Hepatocyte (in vitro differentiated cells): Measurements from ENCODE around the gene C7orf25. TPM values are rescaled to one million over a fixed set of nuclear protein-coding genes. Genes with fewer than 3 reads are reported as not detected.

Experiments used
- DNase-seq: peaks from one replicate; pipeline ENCODE4 v3.0.0-alpha.2; 2016; ENCODE audit warnings: low spot score
- H2AFZ ChIP-seq: fragments of 200-600 bp; sonication (generic); 2 replicates; pipeline ENCODE4 v1.6.0; 2016; ENCODE audit warnings: antibody characterized with exemption, mild to moderate bottlenecking
- H3K27ac ChIP-seq: fragments of 200-600 bp; sonication (generic); 2 replicates; pipeline ENCODE4 v1.5.1; 2016; ENCODE audit warnings: mild to moderate bottlenecking
- H3K27me3 ChIP-seq: fragments of 200-600 bp; sonication (generic); 2 replicates; pipeline ENCODE4 v1.6.1; 2016
- H3K36me3 ChIP-seq: fragments of 200-600 bp; sonication (generic); replicated peaks from 2 replicates; pipeline ENCODE4 v1.5.1; 2016; ENCODE audit warnings: low read depth; ENCODE audit not compliant: insufficient read depth
- H3K4me1 ChIP-seq: fragments of 200-600 bp; sonication (generic); 2 replicates; pipeline ENCODE4 v1.5.1; 2016; ENCODE audit warnings: mild to moderate bottlenecking, moderate library complexity; ENCODE audit not compliant: insufficient read depth
- H3K4me2 ChIP-seq: fragments of 200-600 bp; sonication (generic); 2 replicates; pipeline ENCODE4 v1.6.0; 2016
- H3K4me3 ChIP-seq: fragments of 200-600 bp; sonication (generic); 2 replicates; pipeline ENCODE4 v1.5.1; 2016; ENCODE audit warnings: mild to moderate bottlenecking
- H3K79me2 ChIP-seq: fragments of 200-600 bp; sonication (generic); 2 replicates; pipeline ENCODE4 v1.6.0; 2017; ENCODE audit warnings: mild to moderate bottlenecking
- H3K9me2 ChIP-seq: fragments of 200-600 bp; sonication (generic); replicated peaks from 2 replicates; pipeline ENCODE4 v1.6.0; 2017; ENCODE audit warnings: mild to moderate bottlenecking; ENCODE audit not compliant: insufficient read depth
- H3K9me3 ChIP-seq: fragments of 200-600 bp; sonication (generic); 2 replicates; pipeline ENCODE4 v1.5.1; 2016; ENCODE audit warnings: low read depth, mild to moderate bottlenecking
- H4K20me1 ChIP-seq: fragments of 200-600 bp; sonication (generic); 2 replicates; pipeline ENCODE4 v1.6.0; 2016; ENCODE audit warnings: mild to moderate bottlenecking; ENCODE audit not compliant: insufficient read depth, poor library complexity, severe bottlenecking
- EZH2 ChIP-seq: fragments of 200-600 bp; sonication (generic); IDR thresholded peaks from 2 replicates; pipeline ENCODE4 v1.6.1; 2016; ENCODE audit warnings: antibody characterized with exemption, mild to moderate bottlenecking, borderline replicate concordance
- EZH2phosphoT487 ChIP-seq: fragments of 200-600 bp; sonication (generic); IDR thresholded peaks from one replicate; pipeline ENCODE4 v1.6.1; 2018; ENCODE audit warnings: antibody characterized with exemption, mild to moderate bottlenecking, low read depth, moderate library complexity; ENCODE audit not compliant: unreplicated experiment, severe bottlenecking
- WGBS: methylation state at CpG from one replicate; pipeline ENCODE4 v1.1.6; 2016; ENCODE audit warnings: low lambda C conversion rate; ENCODE audit errors: missing lambda C conversion rate; 5-methylcytosine and 5-hydroxymethylcytosine counted together
- polyA plus RNA-seq: library from polyadenylated mRNA; unstranded; fragments of >200 nt; fragmentation: Nextera tagmentation; extraction: Ambion mirVana; gene quantifications from 2 replicates; pipeline ENCODE4 v1.2.1, GENCODE V29; 2016
- total RNA-seq: library from RNA; depleted of rRNA; stranded (reverse); fragments of >200 nt; gene quantifications from 2 replicates; pipeline ENCODE4 v1.2.3, GENCODE V29; 2014
- TF ChIP-seq, protein P1 (sequence below): fragments of 200-600 bp; sonication (generic); IDR thresholded peaks from 2 replicates; pipeline ENCODE4 v1.5.1; 2016; ENCODE audit warnings: antibody characterized with exemption, mild to moderate bottlenecking; ENCODE audit not compliant: poor library complexity

The C7orf25 gene
- total and polyA plus RNA-seq, 2 experiments from 2014 or later = 2.4 to 5.9 TPM

DNA sequence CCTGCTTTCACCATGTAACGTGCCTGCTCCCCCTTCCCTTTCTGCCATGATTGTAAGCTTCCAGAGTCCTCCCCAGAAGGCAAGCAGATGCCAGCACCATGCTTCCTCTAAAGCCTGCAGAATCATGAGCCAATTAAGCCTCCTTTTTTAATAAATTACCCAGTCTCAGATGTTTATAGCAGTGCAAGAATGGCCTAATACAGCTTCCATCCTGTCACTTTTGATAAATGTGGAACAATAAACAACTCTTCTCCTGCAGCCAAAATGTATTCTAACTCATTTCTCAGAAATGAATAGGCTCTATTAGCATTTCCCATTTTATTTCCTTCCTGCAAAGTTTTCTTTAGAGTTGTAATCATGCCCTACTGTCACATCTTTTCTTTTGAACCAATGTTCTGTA lies 43.4 kb downstream of the C7orf25 start:
- no peaks in the 10 kb centered on the region for H3K9me2 ChIP-seq
- DNase-seq = no peak
- 87% methylated on average over 1 of the region's 1 CpG for WGBS
- TF ChIP-seq EZH2 = no peak
- no peak for TF ChIP-seq EZH2phosphoT487
- TF ChIP-seq, protein P1, sequence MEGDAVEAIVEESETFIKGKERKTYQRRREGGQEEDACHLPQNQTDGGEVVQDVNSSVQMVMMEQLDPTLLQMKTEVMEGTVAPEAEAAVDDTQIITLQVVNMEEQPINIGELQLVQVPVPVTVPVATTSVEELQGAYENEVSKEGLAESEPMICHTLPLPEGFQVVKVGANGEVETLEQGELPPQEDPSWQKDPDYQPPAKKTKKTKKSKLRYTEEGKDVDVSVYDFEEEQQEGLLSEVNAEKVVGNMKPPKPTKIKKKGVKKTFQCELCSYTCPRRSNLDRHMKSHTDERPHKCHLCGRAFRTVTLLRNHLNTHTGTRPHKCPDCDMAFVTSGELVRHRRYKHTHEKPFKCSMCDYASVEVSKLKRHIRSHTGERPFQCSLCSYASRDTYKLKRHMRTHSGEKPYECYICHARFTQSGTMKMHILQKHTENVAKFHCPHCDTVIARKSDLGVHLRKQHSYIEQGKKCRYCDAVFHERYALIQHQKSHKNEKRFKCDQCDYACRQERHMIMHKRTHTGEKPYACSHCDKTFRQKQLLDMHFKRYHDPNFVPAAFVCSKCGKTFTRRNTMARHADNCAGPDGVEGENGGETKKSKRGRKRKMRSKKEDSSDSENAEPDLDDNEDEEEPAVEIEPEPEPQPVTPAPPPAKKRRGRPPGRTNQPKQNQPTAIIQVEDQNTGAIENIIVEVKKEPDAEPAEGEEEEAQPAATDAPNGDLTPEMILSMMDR = no peak
- no peak overlapping the region for H3K27ac ChIP-seq
- H3K27me3 ChIP-seq = no peaks in the 10 kb centered on the region
- H3K4me3 ChIP-seq = no peak overlapping the region
- H3K36me3 ChIP-seq = no peaks in the 10 kb centered on the region
- H3K4me1 ChIP-seq = no peaks in the 10 kb centered on the region
- no peaks in the 10 kb centered on the region for H3K9me3 ChIP-seq
- no peak overlapping the region for H3K4me2 ChIP-seq
- H3K79me2 ChIP-seq = no peaks in the 10 kb centered on the region
- H2AFZ ChIP-seq = no peak overlapping the region
- H4K20me1 ChIP-seq = no peaks in the 10 kb centered on the region

Other genes with a start within 250 kb of the C7orf25 start
- gene PSMA2, start 20.1 kb upstream of the C7orf25 start, total RNA-seq = 117 and 118 TPM in 2 replicates
- gene PSMA2, start 20.1 kb upstream of the C7orf25 start, polyA plus RNA-seq = 213 and 217 TPM in 2 replicates
- gene MRPL32, start 20.3 kb upstream of the C7orf25 start, total RNA-seq = 67.4 and 70.0 TPM in 2 replicates
- 59.9 and 69.2 TPM in 2 replicates for gene MRPL32, start 20.3 kb upstream of the C7orf25 start, polyA plus RNA-seq
- gene HECW1, start 200.6 kb upstream of the C7orf25 start, total RNA-seq = 2.6 and 7.6 TPM in 2 replicates
- 1.5 and 4.0 TPM in 2 replicates for gene HECW1, start 200.6 kb upstream of the C7orf25 start, polyA plus RNA-seq